Measurements from ENCODE around the gene PTK7. TPM values are rescaled to one million over a fixed set of nuclear protein-coding genes. Genes with fewer than 3 reads are reported as not detected.

The PTK7 gene
- total and polyA plus RNA-seq, 2 donors (not counting 1 experiment from before 2014, with no cell fraction given) = not detected

DNA sequence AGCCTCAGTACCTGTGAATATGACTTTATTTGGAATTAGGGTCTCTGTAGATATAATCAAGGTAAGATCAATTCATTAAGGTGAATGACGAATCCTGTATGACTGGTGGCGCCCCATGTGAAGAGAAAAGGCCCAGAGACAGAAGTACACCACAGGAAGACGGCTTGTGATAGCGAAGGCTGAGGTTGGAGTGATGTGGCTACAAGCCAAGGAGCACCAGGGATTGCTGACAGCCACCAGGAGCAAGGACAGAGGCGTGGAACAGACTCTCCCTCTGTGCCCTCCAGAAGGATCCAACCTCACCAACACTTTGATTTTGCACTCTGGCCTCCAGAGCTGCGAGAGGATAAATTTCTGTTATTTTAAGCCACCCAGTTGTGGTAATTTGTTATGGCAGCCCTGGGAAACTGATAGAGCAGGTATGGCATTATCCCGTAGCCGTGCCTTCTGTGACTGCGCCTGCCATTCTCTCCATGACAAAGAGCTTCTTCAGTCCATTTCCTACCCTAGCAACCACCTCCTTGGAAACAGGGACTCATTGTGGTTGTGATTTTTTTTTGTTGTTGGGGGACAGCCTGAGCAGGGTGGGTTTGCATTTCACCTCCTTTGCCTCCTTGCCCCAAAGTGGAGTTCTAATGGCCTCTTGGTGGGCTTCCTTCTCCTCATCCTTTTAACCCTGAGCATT lies 29.6 kb downstream of the PTK7 start:
- H3K27ac Mint-ChIP-seq = no peak overlapping the region
- POLR2A ChIA-PET = no interaction called here
- no peaks in the 10 kb centered on the region for H3K27me3 Mint-ChIP-seq

DNA sequence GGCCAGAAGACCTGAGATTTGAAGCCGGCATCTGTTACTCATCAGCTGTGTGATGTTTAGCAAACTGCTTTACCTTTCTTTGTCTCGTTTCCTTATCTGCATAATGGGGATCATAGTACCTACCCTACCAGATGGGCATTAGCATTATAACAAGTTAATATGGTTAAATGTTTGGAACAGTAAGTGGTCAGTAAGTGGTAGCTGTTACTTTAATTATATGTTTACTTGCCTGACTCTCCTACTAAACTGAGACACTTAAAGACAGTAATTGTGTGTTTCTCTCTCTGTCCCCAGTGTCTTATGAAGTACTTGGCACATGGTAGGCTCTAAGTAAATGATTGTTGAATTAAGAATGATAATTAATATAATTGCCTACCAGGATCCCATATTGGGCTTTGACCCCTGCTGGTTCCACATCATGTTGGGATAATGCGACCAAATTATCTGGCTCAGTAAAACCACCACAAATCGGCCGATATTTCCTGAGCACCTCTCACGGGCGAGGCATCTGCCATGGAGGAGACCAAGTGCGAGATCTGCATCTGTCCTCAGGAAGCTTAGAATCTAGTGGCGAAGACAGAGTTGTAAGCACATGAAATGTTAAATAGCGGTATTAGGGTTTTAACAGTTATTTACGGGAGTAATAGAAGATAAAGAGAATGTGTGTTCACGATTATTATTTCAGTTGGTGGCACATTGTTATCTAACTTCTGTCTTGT lies 31.4 kb downstream of the PTK7 start:
- TF ChIP-seq EZH2 (IDR thresholded peaks at IDR 0.05; ENCODE audit: borderline replicate concordance, insufficient read depth, low read depth, low read length, poor library complexity, severe bottlenecking) = no peak
- H3K4me3 ChIP-seq (ENCODE audit: control extremely low read depth in 1 of 5, extremely low read depth in 1 of 5, insufficient read depth in 1 of 5, low read depth in 2 of 5, low read length in 4 of 5) = no peak overlapping the region
- H3K36me3 ChIP-seq (replicated peaks in 1 of 2; ENCODE audit: control extremely low read depth in 1 of 2, control insufficient read depth in 1 of 2, extremely low read depth in 1 of 2, insufficient read depth in 2 of 2, low read length in 1 of 2) = no peaks in the 10 kb centered on the region
- H3K4me2 ChIP-seq (replicated peaks; ENCODE audit: low read depth, low read length, poor library complexity, severe bottlenecking) = no peak overlapping the region
- H3K27ac ChIP-seq (ENCODE audit: low read length in 2 of 2) = no peak overlapping the region
- ATAC-seq (ENCODE audit: low read depth) = no peak
- CTCF ChIA-PET = no interaction called here
- H3K4me3 Mint-ChIP-seq = no peak overlapping the region
- no peak for DNase-seq
- no peak overlapping the region for H3K27ac Mint-ChIP-seq
- H3K79me2 ChIP-seq (ENCODE audit: control insufficient read depth, insufficient read depth, low read length) = no peaks in the 10 kb centered on the region
- WGBS (ENCODE audit: insufficient coverage) = 98% methylated on average over 9 of the region's 12 CpGs
- POLR2A ChIA-PET = no interaction called here
- H3K4me1 ChIP-seq (ENCODE audit: control insufficient read depth in 2 of 2, insufficient read depth in 2 of 2, low read length in 2 of 2) = no peaks in the 10 kb centered on the region
- H3K27me3 ChIP-seq (replicated peaks in 1 of 4; ENCODE audit: control extremely low read depth in 1 of 4, control insufficient read depth in 3 of 4, insufficient read depth in 4 of 4, low read length in 3 of 4) = no peaks in the 10 kb centered on the region
- intact Hi-C loops (cut with micrococcal nuclease) = no loop called here
- H3K27me3 Mint-ChIP-seq = no peaks in the 10 kb centered on the region
- no peaks in the 10 kb centered on the region for H3K4me1 Mint-ChIP-seq
- no peaks in the 10 kb centered on the region for H3K9me3 Mint-ChIP-seq (ENCODE audit: insufficient read depth)
- no peaks in the 10 kb centered on the region for H4K20me1 ChIP-seq (ENCODE audit: control insufficient read depth, insufficient read depth, low read length, poor library complexity, severe bottlenecking)
- H3K9ac ChIP-seq (ENCODE audit: low read length) = no peak overlapping the region
- no peak overlapping the region for H2AFZ ChIP-seq (ENCODE audit: insufficient read depth, low read depth, low read length, poor library complexity, severe bottlenecking)
- no peaks in the 10 kb centered on the region for H3K9me3 ChIP-seq (ENCODE audit: control extremely low read depth in 1 of 3, control insufficient read depth in 2 of 3, insufficient read depth in 1 of 3, low read length in 2 of 3)

More for the DNA sequence above, 29.6 kb downstream of the PTK7 start:
- no peaks in the 10 kb centered on the region for H3K4me1 Mint-ChIP-seq
- H3K4me1 ChIP-seq (ENCODE audit: control insufficient read depth in 2 of 2, insufficient read depth in 2 of 2, low read length in 2 of 2) = no peaks in the 10 kb centered on the region
- H3K9ac ChIP-seq (ENCODE audit: low read length) = no peak overlapping the region
- TF ChIP-seq, protein P1, sequence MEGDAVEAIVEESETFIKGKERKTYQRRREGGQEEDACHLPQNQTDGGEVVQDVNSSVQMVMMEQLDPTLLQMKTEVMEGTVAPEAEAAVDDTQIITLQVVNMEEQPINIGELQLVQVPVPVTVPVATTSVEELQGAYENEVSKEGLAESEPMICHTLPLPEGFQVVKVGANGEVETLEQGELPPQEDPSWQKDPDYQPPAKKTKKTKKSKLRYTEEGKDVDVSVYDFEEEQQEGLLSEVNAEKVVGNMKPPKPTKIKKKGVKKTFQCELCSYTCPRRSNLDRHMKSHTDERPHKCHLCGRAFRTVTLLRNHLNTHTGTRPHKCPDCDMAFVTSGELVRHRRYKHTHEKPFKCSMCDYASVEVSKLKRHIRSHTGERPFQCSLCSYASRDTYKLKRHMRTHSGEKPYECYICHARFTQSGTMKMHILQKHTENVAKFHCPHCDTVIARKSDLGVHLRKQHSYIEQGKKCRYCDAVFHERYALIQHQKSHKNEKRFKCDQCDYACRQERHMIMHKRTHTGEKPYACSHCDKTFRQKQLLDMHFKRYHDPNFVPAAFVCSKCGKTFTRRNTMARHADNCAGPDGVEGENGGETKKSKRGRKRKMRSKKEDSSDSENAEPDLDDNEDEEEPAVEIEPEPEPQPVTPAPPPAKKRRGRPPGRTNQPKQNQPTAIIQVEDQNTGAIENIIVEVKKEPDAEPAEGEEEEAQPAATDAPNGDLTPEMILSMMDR (IDR thresholded peaks at IDR 0.05) = no peak
- no peak for TF ChIP-seq EZH2 (IDR thresholded peaks at IDR 0.05; ENCODE audit: borderline replicate concordance, insufficient read depth, low read depth, low read length, poor library complexity, severe bottlenecking)
- intact Hi-C loops (cut with micrococcal nuclease) = no loop called here
- CTCF ChIA-PET = no interaction called here
- H3K27me3 ChIP-seq (replicated peaks in 1 of 4; ENCODE audit: control extremely low read depth in 1 of 4, control insufficient read depth in 3 of 4, insufficient read depth in 4 of 4, low read length in 3 of 4) = no peaks in the 10 kb centered on the region
- H3K4me3 Mint-ChIP-seq = no peak overlapping the region
- no peak overlapping the region for H2AFZ ChIP-seq (ENCODE audit: insufficient read depth, low read depth, low read length, poor library complexity, severe bottlenecking)
- H3K4me2 ChIP-seq (replicated peaks; ENCODE audit: low read depth, low read length, poor library complexity, severe bottlenecking) = no peak overlapping the region
- H3K79me2 ChIP-seq (ENCODE audit: control insufficient read depth, insufficient read depth, low read length) = no peaks in the 10 kb centered on the region
- no peak overlapping the region for H3K27ac ChIP-seq (ENCODE audit: low read length in 2 of 2)
- no peaks in the 10 kb centered on the region for H3K36me3 ChIP-seq (replicated peaks in 1 of 2; ENCODE audit: control extremely low read depth in 1 of 2, control insufficient read depth in 1 of 2, extremely low read depth in 1 of 2, insufficient read depth in 2 of 2, low read length in 1 of 2)
- WGBS (ENCODE audit: insufficient coverage) = 92% methylated on average over 3 of the region's 9 CpGs
- H3K9me3 Mint-ChIP-seq (ENCODE audit: insufficient read depth) = no peaks in the 10 kb centered on the region
- no peaks in the 10 kb centered on the region for H4K20me1 ChIP-seq (ENCODE audit: control insufficient read depth, insufficient read depth, low read length, poor library complexity, severe bottlenecking)
- no peak for DNase-seq
- H3K9me3 ChIP-seq (ENCODE audit: control extremely low read depth in 1 of 3, control insufficient read depth in 2 of 3, insufficient read depth in 1 of 3, low read length in 2 of 3) = no peaks in the 10 kb centered on the region
- H3K4me3 ChIP-seq (ENCODE audit: control extremely low read depth in 1 of 5, extremely low read depth in 1 of 5, insufficient read depth in 1 of 5, low read depth in 2 of 5, low read length in 4 of 5) = no peak overlapping the region
- ATAC-seq (ENCODE audit: low read depth) = no peak
